Activated naive CD4-positive, alpha-beta T cell treated with anti-CD3 and anti-CD28 coated beads, Interleukin-2, amount 50 U/mL, for 72 hours (primary cell): ENCODE data around the gene ARSH. TPM values are rescaled to one million over a fixed set of nuclear protein-coding genes. Genes with fewer than 3 reads are reported as not detected.
"Not testable (repeated sequence)": the region's sequence is repeated elsewhere in the genome, so short reads cannot be mapped to it uniquely, and the experiment has no call there.

ENCODE experiments used
- ATAC-seq, 2 donors: fragments of 150-1000 bp; cut with Tn5 transposase; 2 replicates each; pipeline ENCODE4 v1.10.0; 2021; ENCODE audit warnings: mild to moderate bottlenecking in 2 of 2, moderate library complexity in 2 of 2
- DNase-seq, 2 donors: peaks; one replicate each; pipeline ENCODE4 v3.0.0; 2021 to 2022; ENCODE audit warnings: low spot score in 2 of 2
- H3K27ac Mint-ChIP-seq, 2 donors: one replicate each; pipeline ENCODE4 v1.8.0; 2022; ENCODE audit warnings: mild to moderate bottlenecking in 2 of 2, mixed read lengths in 2 of 2
- H3K36me3 Mint-ChIP-seq, 2 donors: one replicate each; pipeline ENCODE4 v1.8.0; 2022; ENCODE audit warnings: mixed read lengths in 2 of 2
- H3K9me3 Mint-ChIP-seq, 2 donors: one replicate each; pipeline ENCODE4 v1.8.0; 2022; ENCODE audit warnings: mixed read lengths in 2 of 2
- total RNA-seq, 2 donors: library from RNA; stranded (reverse); gene quantifications; one replicate each; pipeline ENCODE4 v1.2.3, GENCODE V29; 2022

The ARSH gene
- total RNA-seq, 2 donors from 2014 or later, result not detected

DNA sequence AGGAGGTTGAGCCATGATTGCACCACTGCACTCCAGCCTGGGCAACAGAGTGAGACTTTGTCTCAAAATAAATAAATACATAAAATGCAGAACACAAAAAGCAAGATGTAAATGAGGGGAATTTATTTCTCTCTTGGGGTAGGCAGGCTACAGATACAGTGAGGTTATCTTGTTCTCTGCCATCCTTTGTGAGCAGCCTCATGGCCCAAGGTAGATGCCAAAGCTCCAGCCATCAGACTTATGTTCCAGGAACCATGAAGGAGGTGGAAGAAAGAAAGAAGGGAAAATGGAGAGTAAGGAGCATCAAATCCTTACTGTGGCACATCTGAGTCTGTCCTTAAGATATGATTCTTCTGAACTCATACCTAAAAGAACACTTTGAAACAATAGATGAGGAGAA lies 11.1 kb downstream of the ARSH start:
- H3K9me3 Mint-ChIP-seq, result peaks cover 0 to 3% of the 10 kb centered on the region in 2 donors
- no peak overlapping the region for H3K27ac Mint-ChIP-seq
- H3K36me3 Mint-ChIP-seq, result no peaks in the 10 kb centered on the region
- ATAC-seq (no peak), DNase-seq (no peak)

DNA sequence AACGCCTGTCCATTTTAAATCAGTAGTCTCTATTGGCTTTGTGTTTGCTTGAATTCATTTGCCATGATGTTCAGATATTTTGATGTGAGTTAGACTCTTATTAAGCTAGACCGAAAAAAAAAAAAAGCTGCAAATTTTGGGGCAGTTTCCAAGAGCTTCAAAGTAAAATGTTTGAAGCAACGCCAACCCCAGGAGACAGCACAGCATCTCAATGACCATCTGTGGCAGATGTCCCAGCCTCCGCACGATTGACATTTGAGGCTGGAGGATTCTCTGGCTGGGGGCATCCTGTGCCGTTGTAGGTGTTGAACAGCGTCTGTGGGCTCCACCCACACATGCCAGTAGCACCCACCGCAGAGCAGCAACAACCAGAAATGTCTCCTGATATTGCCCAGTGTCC lies 17.8 kb downstream of the ARSH start:
- DNase-seq, result no peak
- Mint-ChIP-seq H3K36me3 (no peaks in the 10 kb centered on the region), H3K27ac (no peak overlapping the region), H3K9me3 (no peaks in the 10 kb centered on the region)
- ATAC-seq, result no peak

DNA sequence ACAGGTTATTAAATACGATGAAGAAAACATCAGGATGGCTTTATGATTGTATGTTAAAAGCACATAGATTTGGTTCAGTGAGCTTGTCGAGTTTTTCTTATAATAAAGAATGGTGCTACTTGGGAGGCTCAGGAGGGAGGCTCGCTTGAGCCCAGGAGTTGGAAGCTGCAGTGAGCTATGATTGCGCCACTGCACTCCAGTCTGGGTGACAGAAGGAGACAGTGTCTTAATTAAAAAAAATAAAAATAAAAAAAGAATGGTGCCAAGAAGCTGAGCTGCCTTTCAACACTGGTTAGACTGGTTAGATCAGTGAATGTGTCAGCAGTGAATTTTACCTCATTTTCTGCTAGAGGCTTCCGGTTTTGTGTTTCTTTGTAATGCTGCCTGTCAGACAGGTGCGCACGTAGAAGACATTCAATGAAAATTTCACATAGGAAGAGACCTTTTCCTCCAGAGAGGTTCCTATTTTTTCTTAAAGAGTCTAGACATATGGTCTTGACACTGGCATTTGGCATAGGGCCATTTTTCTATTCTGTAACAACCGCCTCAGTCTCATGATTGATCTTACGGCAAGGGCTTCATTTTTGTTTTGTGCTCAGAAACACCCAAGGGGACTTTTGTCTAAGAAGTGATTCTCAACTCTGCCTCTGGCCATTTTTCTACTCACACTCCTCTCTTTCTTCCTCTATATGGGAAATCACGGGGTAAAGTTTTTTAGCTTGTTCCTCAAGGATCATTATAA lies 19.9 kb downstream of the ARSH start:
- Mint-ChIP-seq H3K9me3 (no peaks in the 10 kb centered on the region), H3K36me3 (no peaks in the 10 kb centered on the region), H3K27ac (no peak overlapping the region)
- ATAC-seq (no peak), DNase-seq (no peak)

DNA sequence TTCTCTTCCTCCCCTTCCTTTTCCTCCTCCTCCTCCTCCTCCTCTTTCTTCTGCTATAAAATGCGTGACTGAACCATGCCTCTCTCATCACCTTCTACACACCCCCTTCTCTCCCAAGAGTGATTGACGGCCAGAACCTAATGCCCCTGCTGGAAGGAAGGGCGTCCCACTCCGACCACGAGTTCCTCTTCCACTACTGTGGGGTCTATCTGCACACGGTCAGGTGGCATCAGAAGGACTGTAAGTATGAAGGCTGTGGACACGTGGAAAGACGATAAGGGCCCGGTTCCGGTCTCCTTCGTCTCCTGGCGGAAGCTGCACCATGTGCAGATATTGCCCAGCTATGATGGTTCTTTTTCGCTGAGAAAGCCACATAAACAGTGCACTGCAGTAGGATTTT lies 22.8 kb downstream of the ARSH start:
- no peak overlapping the region for H3K27ac Mint-ChIP-seq
- H3K36me3 Mint-ChIP-seq, result no peaks in the 10 kb centered on the region
- DNase-seq, result no peak
- no peaks in the 10 kb centered on the region for H3K9me3 Mint-ChIP-seq
- ATAC-seq, result no peak

DNA sequence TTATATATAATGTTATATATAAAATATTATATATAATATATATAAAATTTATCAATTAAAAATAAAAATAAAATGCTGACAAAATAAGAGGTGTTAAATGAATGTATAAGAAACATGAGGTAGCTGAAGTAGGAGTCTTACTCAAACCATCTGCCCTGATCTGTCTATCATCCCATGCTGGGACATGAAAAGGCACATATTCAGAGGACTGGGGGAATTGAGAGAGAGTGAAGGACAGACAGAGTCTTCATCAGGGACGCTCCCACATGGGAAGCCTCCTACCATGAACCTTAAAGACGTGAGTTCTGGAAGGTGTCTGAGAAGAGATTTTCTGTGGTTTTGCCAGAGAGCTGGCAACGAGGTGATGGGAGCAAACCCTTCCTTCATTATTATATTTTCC lies 30.9 kb downstream of the ARSH start:
- Mint-ChIP-seq H3K27ac (no peak overlapping the region), H3K36me3 (peaks cover 0 to 5% of the 10 kb centered on the region in 2 donors), H3K9me3 (peaks cover 0 to 3% of the 10 kb centered on the region in 2 donors)
- DNase-seq, result no peak
- ATAC-seq, result peak in 1 of 2 donors; percentile 58

DNA sequence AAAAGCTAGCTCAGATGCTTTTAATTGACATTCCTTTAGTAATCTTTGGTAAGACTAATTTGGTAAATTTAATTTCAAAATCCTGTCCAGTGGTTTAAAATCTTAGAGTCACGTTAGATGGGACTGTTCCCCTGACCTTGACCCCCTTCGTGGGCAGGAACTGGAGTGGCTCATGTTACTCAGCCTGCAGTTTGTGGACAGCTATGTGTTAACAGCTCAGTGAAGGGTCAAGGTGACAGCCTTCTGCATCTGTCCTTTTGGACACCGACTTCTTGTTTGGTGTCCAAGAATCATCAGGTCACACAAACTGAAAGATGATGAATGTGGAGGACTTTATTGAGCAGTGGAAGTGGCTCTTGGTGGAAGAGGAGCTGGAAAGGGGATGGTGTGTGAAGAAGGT lies 37.9 kb downstream of the ARSH start:
- no peak for DNase-seq
- ATAC-seq, result no peak
- H3K36me3 Mint-ChIP-seq, result no peaks in the 10 kb centered on the region
- H3K9me3 Mint-ChIP-seq, result no peaks in the 10 kb centered on the region
- H3K27ac Mint-ChIP-seq, result no peak overlapping the region

DNA sequence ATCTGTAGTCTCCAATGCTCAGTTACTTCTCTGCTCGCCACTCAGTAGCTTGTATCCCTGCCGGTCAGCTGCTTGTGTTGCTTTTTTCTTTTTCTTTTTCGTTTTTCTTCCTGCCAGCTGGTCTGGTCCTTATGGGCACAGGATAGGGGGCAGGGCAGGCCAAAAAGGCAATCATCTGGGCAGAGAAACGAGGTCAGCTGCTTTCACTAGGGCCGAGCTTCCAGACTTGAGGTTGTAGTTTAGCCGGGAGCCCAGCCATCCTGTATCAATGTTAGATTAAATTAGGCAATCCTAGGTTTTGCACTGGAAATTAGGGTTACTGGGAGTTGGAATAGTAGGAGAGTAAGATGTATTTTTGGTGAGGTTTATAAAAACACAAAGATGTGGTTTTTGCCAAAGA lies 38.3 kb downstream of the ARSH start:
- ATAC-seq (no peak), DNase-seq (no peak)
- no peak overlapping the region for H3K27ac Mint-ChIP-seq
- H3K36me3 Mint-ChIP-seq, result no peaks in the 10 kb centered on the region
- no peaks in the 10 kb centered on the region for H3K9me3 Mint-ChIP-seq

DNA sequence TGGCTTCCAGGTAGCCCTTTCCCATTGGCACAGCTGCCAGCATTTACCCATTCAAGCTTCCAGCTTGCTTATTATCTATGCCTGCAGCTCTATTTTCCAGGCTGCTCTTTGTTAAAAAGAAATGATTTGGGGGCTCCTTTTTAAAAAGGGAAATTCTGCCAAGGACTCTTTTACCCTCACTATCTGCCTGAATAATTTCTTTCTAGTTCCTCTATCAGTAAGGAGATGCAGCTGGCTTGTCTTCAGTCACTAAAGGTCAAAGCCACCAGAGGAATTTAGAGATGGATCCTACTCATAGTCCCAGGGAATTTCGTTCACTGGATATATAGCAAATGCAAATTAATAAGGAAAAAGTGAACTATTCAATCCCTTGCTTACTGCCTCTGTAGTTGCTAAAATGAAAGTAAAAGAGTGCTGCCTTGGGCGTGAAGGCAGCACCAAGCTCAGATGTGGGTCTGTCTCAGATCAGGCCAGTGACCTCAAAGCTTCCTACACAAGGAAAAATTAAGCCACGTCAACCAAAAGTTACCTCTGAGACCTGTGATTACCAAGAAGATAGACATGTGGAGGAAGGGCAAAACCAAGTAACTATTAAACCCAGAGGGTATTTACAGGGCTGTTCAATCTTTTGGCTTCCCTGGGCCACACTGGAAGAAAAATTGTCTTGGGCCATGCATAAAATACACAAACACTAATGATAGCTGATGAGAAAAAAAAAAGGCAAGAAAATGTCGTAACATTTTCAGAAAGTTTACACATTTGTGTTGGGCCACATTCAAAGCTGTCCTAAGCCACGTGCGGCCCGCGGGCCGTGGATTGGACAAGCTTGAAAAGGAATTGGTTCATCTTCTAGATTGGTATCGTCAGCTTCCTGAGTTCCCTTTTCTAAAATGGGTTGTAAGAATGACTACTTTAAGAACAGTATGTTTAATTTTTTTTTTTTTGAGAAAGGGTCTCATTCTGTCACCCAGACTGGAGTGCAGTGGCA lies 40.2 kb downstream of the ARSH start:
- no peak for DNase-seq
- H3K27ac Mint-ChIP-seq, result no peak overlapping the region

DNA sequence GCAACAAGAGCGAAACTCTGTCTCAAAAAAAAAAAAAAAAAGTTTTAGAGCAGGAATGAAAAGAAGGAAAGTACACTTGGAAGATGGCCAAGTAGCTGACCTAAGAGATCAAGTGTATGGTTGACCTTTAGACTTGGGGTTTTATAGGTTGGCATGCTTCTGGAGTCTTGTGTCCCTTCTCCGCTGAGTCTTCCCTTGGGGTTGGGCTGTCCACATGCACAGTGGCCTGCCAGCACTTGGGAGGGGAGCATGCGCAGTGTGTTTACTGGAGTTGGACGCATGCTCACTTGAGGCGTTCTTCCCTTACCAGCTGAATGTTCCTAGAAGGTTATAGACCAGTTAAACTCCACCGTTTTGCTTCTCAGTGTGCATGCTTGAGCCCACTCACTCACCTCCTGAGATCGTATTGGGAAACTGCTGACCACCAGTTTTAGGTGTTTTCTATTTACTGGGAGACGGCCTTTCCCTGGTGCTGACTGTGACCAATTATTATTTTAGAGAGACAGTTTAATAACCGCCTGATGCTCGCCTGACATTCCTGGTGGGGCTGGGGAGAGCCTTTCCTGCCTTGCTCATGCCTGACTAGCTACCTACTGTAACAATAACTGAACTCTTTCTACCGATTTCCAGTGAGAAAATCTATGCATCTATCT lies 44.3 kb downstream of the ARSH start:
- H3K36me3 Mint-ChIP-seq, H3K9me3 Mint-ChIP-seq, H3K27ac Mint-ChIP-seq, DNase-seq, ATAC-seq: not testable (repeated sequence)

More for the DNA sequence above, 40.2 kb downstream of the ARSH start:
- no peaks in the 10 kb centered on the region for H3K36me3 Mint-ChIP-seq
- ATAC-seq, result no peak
- H3K9me3 Mint-ChIP-seq, result no peaks in the 10 kb centered on the region

DNA sequence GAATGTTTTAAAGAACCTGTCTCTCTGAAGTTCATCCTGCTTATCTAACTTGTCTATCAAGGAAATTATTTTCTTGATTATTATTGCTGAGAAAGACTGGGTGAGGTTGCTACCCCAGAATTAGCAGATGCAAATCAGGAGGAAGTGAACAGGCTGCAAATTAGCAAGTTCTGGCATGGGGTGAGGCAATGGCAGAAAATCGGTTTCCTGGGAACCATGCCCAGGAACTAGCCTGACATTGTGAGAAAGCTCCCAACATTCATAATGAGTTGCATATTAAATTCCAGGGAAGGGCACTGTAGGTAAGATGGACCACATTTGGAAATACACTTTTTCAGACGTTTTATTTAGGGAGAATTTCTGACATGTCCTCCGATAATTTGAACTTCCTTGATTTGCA lies 46.5 kb downstream of the ARSH start:
- no peaks in the 10 kb centered on the region for H3K36me3 Mint-ChIP-seq
- no peak for ATAC-seq
- H3K9me3 Mint-ChIP-seq, result no peaks in the 10 kb centered on the region
- H3K27ac Mint-ChIP-seq, result no peak overlapping the region
- no peak for DNase-seq

DNA sequence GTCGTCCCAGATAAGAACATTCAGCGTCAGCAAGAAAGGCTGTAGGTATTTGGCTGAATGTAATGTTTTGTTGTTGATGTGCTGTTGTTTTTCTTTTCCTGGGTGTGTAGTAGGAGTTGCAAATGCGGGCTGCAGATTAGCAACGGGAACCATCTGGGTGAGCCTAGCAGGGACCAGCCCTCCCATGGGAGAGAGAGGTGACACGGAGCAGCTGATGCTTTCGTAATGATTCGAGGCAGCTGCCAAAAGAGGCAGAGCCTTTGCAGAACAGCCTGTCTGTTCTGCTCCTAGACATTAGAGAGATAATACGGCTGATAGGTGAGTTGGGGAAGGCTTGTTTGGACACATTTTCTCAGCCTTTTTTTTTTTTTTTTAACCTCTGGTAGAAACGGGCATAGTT lies 60.2 kb downstream of the ARSH start:
- no peak overlapping the region for H3K27ac Mint-ChIP-seq
- H3K36me3 Mint-ChIP-seq, result no peaks in the 10 kb centered on the region
- ATAC-seq, result no peak
- no peaks in the 10 kb centered on the region for H3K9me3 Mint-ChIP-seq
- no peak for DNase-seq

DNA sequence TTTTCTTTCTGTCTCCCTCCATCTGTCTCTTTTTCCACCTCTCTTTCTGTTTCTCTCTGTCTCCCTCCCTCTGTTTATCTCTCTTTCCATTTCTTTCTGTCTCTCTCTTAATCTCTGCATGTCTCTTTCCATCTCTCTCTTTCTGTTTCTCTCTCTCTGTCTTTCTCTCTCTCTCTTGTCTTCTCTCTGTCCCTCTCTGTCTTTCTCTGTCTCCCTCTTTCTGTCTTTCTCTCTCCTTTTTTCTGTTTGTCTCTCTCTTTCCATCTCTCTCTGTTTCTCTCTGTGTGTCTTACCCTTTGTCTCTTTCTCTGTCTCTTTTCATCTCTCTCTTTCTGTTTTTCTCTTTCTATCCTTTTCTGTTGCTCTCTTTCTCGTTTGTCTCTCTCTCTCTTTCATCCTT lies 69.6 kb downstream of the ARSH start:
- H3K36me3 Mint-ChIP-seq, result no peaks in the 10 kb centered on the region
- no peak for ATAC-seq
- H3K27ac Mint-ChIP-seq, result no peak overlapping the region
- H3K9me3 Mint-ChIP-seq, result no peaks in the 10 kb centered on the region
- DNase-seq, result no peak

DNA sequence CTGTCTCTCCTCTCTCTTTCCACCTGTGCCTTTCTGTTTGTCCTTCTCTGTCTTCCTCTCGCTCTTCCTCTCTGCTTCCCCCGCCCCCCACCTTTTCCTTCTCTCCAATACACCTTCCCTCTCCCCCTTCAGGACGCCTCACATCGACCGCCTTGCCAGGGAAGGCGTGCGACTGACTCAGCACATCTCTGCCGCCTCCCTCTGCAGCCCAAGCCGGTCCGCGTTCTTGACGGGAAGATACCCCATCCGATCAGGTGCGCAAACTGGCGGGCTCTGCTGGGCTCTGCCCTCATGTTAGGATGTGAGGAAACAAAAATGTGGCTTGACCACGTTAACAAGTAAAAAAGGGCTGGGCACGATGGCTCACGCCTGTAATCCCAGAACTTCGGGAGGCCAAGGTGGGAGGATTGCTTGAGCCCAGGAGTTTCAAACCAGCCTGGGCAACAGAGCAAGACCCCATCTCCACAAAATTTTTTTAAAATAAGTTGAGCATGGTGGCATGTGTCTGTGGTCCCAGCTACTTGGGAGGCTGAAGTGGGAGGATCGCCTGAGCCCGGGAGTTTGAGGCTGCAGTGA lies 70.2 kb downstream of the ARSH start:
- DNase-seq (no peak), ATAC-seq (no peak)
- H3K27ac Mint-ChIP-seq, result no peak overlapping the region
- no peaks in the 10 kb centered on the region for H3K36me3 Mint-ChIP-seq
- H3K9me3 Mint-ChIP-seq, result no peaks in the 10 kb centered on the region

Other genes with a start within 250 kb of the ARSH start
- gene GYG2, start 177.6 kb upstream of the ARSH start, total RNA-seq, result not detected
- gene ARSD, start 77.2 kb upstream of the ARSH start, total RNA-seq, result 1 to 10 TPM; 1.2 to 1.7 TPM
- gene ARSF, start 34.9 kb downstream of the ARSH start, total RNA-seq, result not detected